K562 (cell line): ENCODE data around the gene ZNF787. TPM values are rescaled to one million over a fixed set of nuclear protein-coding genes. Genes with fewer than 3 reads are reported as not detected.
A peak's percentile ranks its signal among the peaks of the same experiment; 100 is the strongest.

Experiments
- BACH1 ChIP-seq: fragments of 200-800 bp; sonication (Bioruptor generic); IDR thresholded peaks from 2 replicates; pipeline ENCODE4 v1.6.1; 2016; ENCODE audit warnings: missing genetic modification characterization, missing compliant biosample characterization
- BDP1 ChIP-seq: IDR thresholded peaks from 3 replicates; pipeline ENCODE4 v1.6.1; 2011; ENCODE audit not compliant: insufficient read length, insufficient read depth
- ESRRB ChIP-seq: fragments of 250-450 bp; sonication (Bioruptor Pico); IDR thresholded peaks from 2 replicates; pipeline ENCODE4 v1.5.0; 2020; ENCODE audit warnings: mild to moderate bottlenecking, moderate library complexity, borderline replicate concordance
- FOXK1 ChIP-seq: sonication (generic); formaldehyde crosslinking; IDR thresholded peaks from 2 replicates; pipeline ENCODE4 v1.8.0; 2022; ENCODE audit warnings: missing genetic modification reagents, mild to moderate bottlenecking, borderline replicate concordance
- MAFF ChIP-seq: IDR thresholded peaks from 2 replicates; pipeline ENCODE4 v1.6.1; 2012; ENCODE audit warnings: low read length, improper control_type of control experiment
- NCOA1 ChIP-seq: fragments of 450-650 bp; IDR thresholded peaks from 2 replicates; pipeline ENCODE4 v1.6.1; 2016; ENCODE audit warnings: low read depth
- NR3C1 ChIP-seq: sonication (generic); formaldehyde crosslinking; IDR thresholded peaks from 2 replicates; pipeline ENCODE4 v1.8.1; 2022; ENCODE audit warnings: missing genetic modification reagents
- NR4A1 ChIP-seq, 2 experiments: fragments of 250-450 bp in 1 of 2; fragments of 450-650 bp in 1 of 2; sonication (Bioruptor Pico) in 1 of 2; IDR thresholded peaks; 2 replicates each; pipeline versions ENCODE4 v1.4.0 to v1.6.1; 2016 to 2020; ENCODE audit warnings: mild to moderate bottlenecking in 2 of 2, missing compliant biosample characterization in 1 of 2, missing genetic modification characterization in 1 of 2, moderate library complexity in 1 of 2
- PHF8 ChIP-seq: fragments of 200-600 bp; sonication (generic); IDR thresholded peaks from 2 replicates; pipeline ENCODE4 v1.6.1; 2012; ENCODE audit warnings: mixed run types, mild to moderate bottlenecking, inconsistent platforms, low read length, moderate library complexity, borderline replicate concordance
- TCFL5 ChIP-seq: fragments of 250-450 bp; sonication (Bioruptor Pico); conservative IDR thresholded peaks from 2 replicates; pipeline ENCODE4 v1.6.1; 2021; ENCODE audit warnings: mild to moderate bottlenecking, moderate library complexity, matching md5 sums
- THRA ChIP-seq: fragments of 450-650 bp; IDR thresholded peaks from 2 replicates; pipeline ENCODE4 v1.6.1; 2017; ENCODE audit warnings: mild to moderate bottlenecking, moderate library complexity
- TOE1 ChIP-seq, 2 experiments: fragments of 450-650 bp in 1 of 2; sonication (generic) in 1 of 2; formaldehyde crosslinking in 1 of 2; IDR thresholded peaks; 2 replicates each; pipeline versions ENCODE4 v1.7.1 to v1.8.0; 2016 to 2022; ENCODE audit warnings: borderline replicate concordance in 2 of 2, mild to moderate bottlenecking in 2 of 2, antibody characterized with exemption in 1 of 2, inconsistent platforms in 1 of 2, low read depth in 1 of 2, missing genetic modification reagents in 1 of 2, moderate library complexity in 1 of 2
- TSC22D4 ChIP-seq: fragments of 450-650 bp; IDR thresholded peaks from 2 replicates; pipeline ENCODE4 v1.6.1; 2016; ENCODE audit warnings: missing genetic modification characterization, missing biosample characterization, control low read depth
- ZBED1 ChIP-seq: IDR thresholded peaks from 2 replicates; pipeline ENCODE4 v1.6.1; 2014
- ZBTB33 ChIP-seq: sonication (generic); formaldehyde crosslinking; IDR thresholded peaks from 2 replicates; pipeline ENCODE4 v1.8.1; 2023; ENCODE audit warnings: mild to moderate bottlenecking, missing genetic modification reagents
- ZBTB8A ChIP-seq: fragments of 450-650 bp; IDR thresholded peaks from 2 replicates; pipeline ENCODE4 v1.6.1; 2018; ENCODE audit warnings: mild to moderate bottlenecking, moderate library complexity; ENCODE audit not compliant: partially characterized antibody
- ZC3H11A ChIP-seq: IDR thresholded peaks from 2 replicates; pipeline ENCODE4 v1.6.1; 2012; ENCODE audit warnings: low read depth, low read length, improper control_type of control experiment
- ZNF124 ChIP-seq: sonication (generic); formaldehyde crosslinking; IDR thresholded peaks from 2 replicates; pipeline ENCODE4 v1.8.1; 2022; ENCODE audit warnings: missing genetic modification reagents
- ZNF561 ChIP-seq: fragments of 450-650 bp; formaldehyde crosslinking; conservative IDR thresholded peaks from 2 replicates; pipeline ENCODE4 v1.4.0; 2020; ENCODE audit warnings: mild to moderate bottlenecking, moderate library complexity
- ZNF592 ChIP-seq: fragments of 450-650 bp; IDR thresholded peaks from 2 replicates; pipeline ENCODE4 v1.6.1; 2017; ENCODE audit warnings: antibody characterized with exemption, mild to moderate bottlenecking
- polyA plus RNA-seq, 8 experiments: library from polyadenylated mRNA; depleted of rRNA in 4 of 8; stranded (reverse) in 5 of 8; unstranded in 3 of 8; fragments of >200 nt; fragmentation: Nextera tagmentation in 2 of 8; fragmentation: Illumina TruSeq in 1 of 8; extraction: Ambion mirVana in 2 of 8; extraction: Trizol in 1 of 8; gene quantifications; 2 replicates each; pipeline versions ENCODE4 v1.2.1 to v1.2.3, GENCODE V29; 2011 to 2014; ENCODE audit warnings: inconsistent platforms in 1 of 8, missing spikeins in 1 of 8
- total RNA-seq, 7 experiments: library from RNA; depleted of rRNA in 6 of 7; stranded (reverse); fragments of >200 nt in 6 of 7; fragmentation: Illumina TruSeq in 2 of 7; extraction: Trizol in 2 of 7; gene quantifications; 2 replicates each; pipeline versions ENCODE4 v1.2.1 to v1.2.3, GENCODE V29; 2011 to 2021; ENCODE audit warnings: low replicate concordance in 1 of 7

ZNF787 gene
- total and polyA plus RNA-seq, 9 of the 15 experiments (the other 6 are each of a cell fraction or from before 2014, with no cell fraction given), result 0.45 to 77.6 (median 7.3) TPM

GRCh38 chr19:56140583-56141416 lies 19.7 kb upstream of the ZNF787 start, which contains the start of gene ZNF444 (continued):
- TF ChIP-seq THRA (no peak), ZBTB33 (CRISPR knock-in tag) (no peak), ZNF124 (CRISPR knock-in tag) (no peak), ZBED1 (no peak), ZBTB8A (peak; percentile 86), MAFF (no peak), FOXK1 (CRISPR knock-in tag) (0 out of 2 replicates have a peak, but pooled peaks have one; percentile 22), NR4A1 (CRISPR knock-in tag; IDR thresholded peaks at IDR 0.05) (no peak), NR4A1 (tag; IDR thresholded peaks at IDR 0.05) (peak; percentile 80; the same call in 1 of the 2 replicates), TSC22D4 (tag) (no peak), NCOA1 (no peak), TCFL5 (no peak), ZNF561 (CRISPR knock-in tag) (no peak), BDP1 (no peak), ZNF592 (peak; percentile 95), ESRRB (CRISPR knock-in tag) (no peak; the same call in 1 of the 2 replicates), NR3C1 (CRISPR knock-in tag) (no peak), ZC3H11A (no peak), BACH1 (peak; percentile 84; the same call in 1 of the 2 replicates), TOE1 (IDR thresholded peaks at IDR 0.05; ENCODE audit: borderline replicate concordance) (no peak; the same call in 1 of the 2 replicates), TOE1 (CRISPR knock-in tag; IDR thresholded peaks at IDR 0.05; ENCODE audit: borderline replicate concordance, low read depth) (no peak), PHF8 (peak; percentile 82)
